GM23338 (cell line): ENCODE measurements around the gene RPS6KA3. TPM values are rescaled to one million over a fixed set of nuclear protein-coding genes. Genes with fewer than 3 reads are reported as not detected.

ENCODE experiments used
- ATAC-seq: fragments of 200-7000 bp; cut with Tn5 transposase; 3 replicates; pipeline ENCODE4 v1.9.1; 2020
- DNase-seq: peaks from one replicate; pipeline ENCODE4 v3.0.0-alpha.2; 2015; ENCODE audit warnings: low spot score
- H2AFZ ChIP-seq: fragments of 200-600 bp; sonication (generic); 2 replicates; pipeline ENCODE4 v1.8.0; 2016; ENCODE audit warnings: antibody characterized with exemption, mild to moderate bottlenecking, moderate library complexity
- H3F3A ChIP-seq: fragments of 200-600 bp; sonication (generic); replicated peaks from 2 replicates; pipeline ENCODE4 v1.8.0; 2017; ENCODE audit warnings: antibody characterized with exemption, mixed run types, low read depth
- H3K27ac ChIP-seq: fragments of 200-600 bp; sonication (generic); 2 replicates; pipeline ENCODE4 v1.6.1; 2016; ENCODE audit warnings: low read depth
- H3K27me3 ChIP-seq: fragments of 200-600 bp; sonication (generic); 2 replicates; pipeline ENCODE4 v1.8.0; 2016; ENCODE audit warnings: mild to moderate bottlenecking, mixed run types, moderate library complexity; ENCODE audit not compliant: insufficient read depth
- H3K36me3 ChIP-seq: fragments of 200-600 bp; sonication (generic); 2 replicates; pipeline ENCODE4 v1.8.0; 2016; ENCODE audit warnings: mild to moderate bottlenecking; ENCODE audit not compliant: insufficient read depth
- H3K4me1 ChIP-seq: fragments of 200-600 bp; sonication (generic); 2 replicates; pipeline ENCODE4 v1.8.0; 2016; ENCODE audit warnings: mild to moderate bottlenecking, moderate library complexity; ENCODE audit not compliant: insufficient read depth
- H3K4me2 ChIP-seq: fragments of 200-600 bp; sonication (generic); 2 replicates; pipeline ENCODE4 v1.7.1; 2017; ENCODE audit warnings: mixed run types
- H3K4me3 ChIP-seq: fragments of 200-600 bp; sonication (generic); 2 replicates; pipeline ENCODE4 v1.6.1; 2016; ENCODE audit warnings: mixed run types
- H3K79me2 ChIP-seq: fragments of 200-600 bp; sonication (generic); replicated peaks from 2 replicates; pipeline ENCODE4 v1.8.0; 2017; ENCODE audit warnings: mild to moderate bottlenecking; ENCODE audit not compliant: insufficient read depth
- H3K9me2 ChIP-seq: fragments of 200-600 bp; sonication (generic); 2 replicates; pipeline ENCODE4 v1.8.0; 2017; ENCODE audit not compliant: insufficient read depth
- H4K20me1 ChIP-seq: fragments of 200-600 bp; sonication (generic); replicated peaks from 2 replicates; pipeline ENCODE4 v1.8.0; 2017; ENCODE audit warnings: mild to moderate bottlenecking; ENCODE audit not compliant: insufficient read depth
- H3K27ac Mint-ChIP-seq: 2 replicates; pipeline ENCODE4 v1.8.0; 2020; ENCODE audit warnings: inconsistent platforms, mild to moderate bottlenecking, moderate library complexity, mixed read lengths
- H3K27me3 Mint-ChIP-seq: 3 replicates; pipeline ENCODE4 v1.8.0; 2022; ENCODE audit warnings: low read depth, mild to moderate bottlenecking, moderate library complexity, mixed read lengths, inconsistent platforms; ENCODE audit not compliant: insufficient read depth, poor library complexity
- H3K36me3 Mint-ChIP-seq: 3 replicates; pipeline ENCODE4 v1.8.0; 2021; ENCODE audit warnings: low read depth, mild to moderate bottlenecking, inconsistent platforms, moderate library complexity, mixed read lengths
- H3K4me1 Mint-ChIP-seq: 3 replicates; pipeline ENCODE4 v1.8.0; 2020; ENCODE audit warnings: mild to moderate bottlenecking, inconsistent platforms, mixed read lengths
- H3K4me3 Mint-ChIP-seq: 3 replicates; pipeline ENCODE4 v1.8.0; 2021; ENCODE audit warnings: moderate library complexity, mild to moderate bottlenecking, inconsistent platforms, mixed read lengths
- H3K9me3 Mint-ChIP-seq: 3 replicates; pipeline ENCODE4 v1.8.0; 2020; ENCODE audit warnings: moderate library complexity, mild to moderate bottlenecking, inconsistent platforms, mixed read lengths
- CREB1 ChIP-seq: fragments of 250-450 bp; sonication (Bioruptor Pico); IDR thresholded peaks from 2 replicates; pipeline ENCODE4 v1.5.0; 2020; ENCODE audit warnings: low read depth, mild to moderate bottlenecking, moderate library complexity
- CTCF ChIP-seq, 2 experiments: fragments of 200-600 bp in 1 of 2; sonication (generic) in 1 of 2; conservative IDR thresholded peaks; 2 replicates each; pipeline versions ENCODE4 v1.5.1 to v1.6.1; 2016 to 2017; ENCODE audit warnings: antibody characterized with exemption in 2 of 2, low read depth in 2 of 2, mild to moderate bottlenecking in 2 of 2, moderate library complexity in 1 of 2
- EZH2 ChIP-seq: fragments of 200-600 bp; sonication (generic); IDR thresholded peaks from one replicate; pipeline ENCODE4 v1.8.0; 2017; ENCODE audit warnings: antibody characterized with exemption, mild to moderate bottlenecking, low read depth; ENCODE audit not compliant: unreplicated experiment
- EZH2phosphoT487 ChIP-seq: fragments of 200-600 bp; sonication (generic); IDR thresholded peaks from one replicate; pipeline ENCODE4 v1.8.1; 2018; ENCODE audit warnings: antibody characterized with exemption; ENCODE audit not compliant: unreplicated experiment
- NANOG ChIP-seq: IDR thresholded peaks from 2 replicates; pipeline ENCODE4 v1.6.1; 2016; ENCODE audit warnings: antibody characterized with exemption, borderline replicate concordance
- POLR2AphosphoS5 ChIP-seq: IDR thresholded peaks from 2 replicates; pipeline ENCODE4 v1.6.1; 2016; ENCODE audit warnings: antibody characterized with exemption, low read depth
- REST ChIP-seq: IDR thresholded peaks from one replicate; pipeline ENCODE4 v1.6.1; 2018; ENCODE audit warnings: antibody characterized with exemption; ENCODE audit not compliant: unreplicated experiment
- ZNF331 ChIP-seq: fragments of 250-450 bp; sonication (Bioruptor Pico); IDR thresholded peaks from 2 replicates; pipeline ENCODE4 v1.5.0; 2020; ENCODE audit warnings: low read depth, mild to moderate bottlenecking, moderate library complexity
- ZNF462 ChIP-seq: fragments of 250-450 bp; sonication (Bioruptor Pico); IDR thresholded peaks from 2 replicates; pipeline ENCODE4 v1.5.0; 2020; ENCODE audit warnings: mild to moderate bottlenecking, moderate library complexity
- polyA plus RNA-seq: library from polyadenylated mRNA; unstranded; fragments of >200 nt; fragmentation: Nextera tagmentation; extraction: Ambion mirVana; gene quantifications from 2 replicates; pipeline ENCODE4 v1.2.1, GENCODE V29; 2016
- total RNA-seq: library from RNA; depleted of rRNA; stranded (reverse); fragments of >200 nt; shearing (Covaris generic); gene quantifications from 2 replicates; pipeline ENCODE4 v1.2.3, GENCODE V29; 2014

The RPS6KA3 gene
- total and polyA plus RNA-seq, 2 experiments from 2014 or later, result 3.2 to 12.2 TPM

GRCh38 chrX:20237864-20238263 lies 28.8 kb downstream of the RPS6KA3 start (continued):
- no peak for TF ChIP-seq ZNF462

- Histone ChIP-seq H3K36me3 (no peaks in the 10 kb centered on the region), H3F3A (no peaks in the 10 kb centered on the region), H3K27ac (no peak overlapping the region), H3K4me3 (no peak overlapping the region), H4K20me1 (no peaks in the 10 kb centered on the region), H3K4me1 (no peaks in the 10 kb centered on the region), H3K4me2 (no peak overlapping the region), H3K27me3 (no peaks in the 10 kb centered on the region), H2AFZ (no peak overlapping the region), H3K79me2 (no peaks in the 10 kb centered on the region), H3K9me2 (no peaks in the 10 kb centered on the region)
- Mint-ChIP-seq H3K4me3 (no peak overlapping the region), H3K36me3 (peaks cover 33% of the 10 kb centered on the region; the same call in 2 of the 3 replicates), H3K4me1 (no peaks in the 10 kb centered on the region), H3K27me3 (no peaks in the 10 kb centered on the region), H3K9me3 (peaks cover 8% of the 10 kb centered on the region; the same call in 2 of the 3 replicates), H3K27ac (no peak overlapping the region)
- no peak for ATAC-seq
- no peak for DNase-seq
- TF ChIP-seq NANOG, result no peak
- no peak for TF ChIP-seq ZNF331 (CRISPR knock-in tag)
- TF ChIP-seq EZH2, result no peak
- no peak for TF ChIP-seq EZH2phosphoT487
- TF ChIP-seq POLR2AphosphoS5, result no peak
- TF ChIP-seq CREB1 (CRISPR knock-in tag), result no peak
- no peak for TF ChIP-seq REST
- TF ChIP-seq CTCF (conservative IDR thresholded peaks at IDR 0.05; ENCODE audit: low read depth in 2 of 2), result no peak
Observed at GRCh38 chrX:20235755-20236154, 31.0 kb downstream of the RPS6KA3 start.
